ENCODE results near the gene TNPO1.

- TF ChIP-seq EZH2phosphoT487 (IDR thresholded peaks at IDR 0.05) (no peak), CTCF (IDR thresholded peaks at IDR 0.05) (no peak)
Observed at GRCh38 chr5:72949481-72949880, 133.0 kb downstream of the TNPO1 start.
